Liver (tissue), 10 donors: ENCODE data around the gene ST6GALNAC4. TPM values are rescaled to one million over a fixed set of nuclear protein-coding genes. Genes with fewer than 3 reads are reported as not detected.

Experiments used
- DNase-seq: peaks from one replicate; pipeline ENCODE4 v3.0.0-alpha.2; 2017; ENCODE audit warnings: low spot score
- H3K27ac ChIP-seq, 2 donors: one replicate each; pipeline ENCODE4 v1.7.0; 2013; ENCODE audit warnings: inconsistent platforms in 2 of 2, low read length in 2 of 2, control low read depth in 1 of 2, low read depth in 1 of 2, mild to moderate bottlenecking in 1 of 2
- H3K27me3 ChIP-seq, 4 donors: one replicate each; pipeline versions ENCODE4 v1.6.1 to v1.7.0; 2013; ENCODE audit warnings: low read length in 3 of 4, inconsistent platforms in 1 of 4, mild to moderate bottlenecking in 1 of 4, moderate library complexity in 1 of 4; ENCODE audit not compliant: control insufficient read depth in 4 of 4, insufficient read depth in 4 of 4
- H3K36me3 ChIP-seq, 4 donors: one replicate each; pipeline versions ENCODE4 v1.6.1 to v1.7.0; 2013; ENCODE audit warnings: low read length in 3 of 4, mild to moderate bottlenecking in 3 of 4, low read depth in 1 of 4, moderate library complexity in 1 of 4; ENCODE audit not compliant: control insufficient read depth in 4 of 4, insufficient read depth in 3 of 4
- H3K4me1 ChIP-seq, 4 donors: one replicate each; pipeline versions ENCODE4 v1.6.1 to v1.7.0; 2013; ENCODE audit warnings: low read length in 3 of 4, mild to moderate bottlenecking in 3 of 4, moderate library complexity in 1 of 4; ENCODE audit not compliant: control insufficient read depth in 4 of 4, insufficient read depth in 4 of 4
- H3K4me3 ChIP-seq, 3 donors: one replicate each; pipeline versions ENCODE4 v1.6.1 to v1.7.0; 2013; ENCODE audit warnings: low read length in 3 of 3, control low read depth in 1 of 3, low read depth in 1 of 3, mild to moderate bottlenecking in 1 of 3
- H3K9ac ChIP-seq, 2 donors: one replicate each; pipeline ENCODE4 v1.7.0; 2013; ENCODE audit warnings: low read length in 2 of 2, mild to moderate bottlenecking in 2 of 2, moderate library complexity in 2 of 2, control low read depth in 1 of 2, low read depth in 1 of 2
- H3K9me3 ChIP-seq, 4 donors: one replicate each; pipeline versions ENCODE4 v1.6.1 to v1.7.0; 2013; ENCODE audit warnings: low read length in 3 of 4; ENCODE audit not compliant: control insufficient read depth in 4 of 4
- EGR1 ChIP-seq, 2 donors: IDR thresholded peaks; 2 replicates each; pipeline ENCODE4 v1.6.1; 2016 to 2018; ENCODE audit warnings: antibody characterized with exemption in 2 of 2, low read depth in 2 of 2
- FOXA1 ChIP-seq: IDR thresholded peaks from 2 replicates; pipeline ENCODE4 v1.6.1; 2016; ENCODE audit warnings: antibody characterized with exemption
- FOXA2 ChIP-seq: IDR thresholded peaks from 2 replicates; pipeline ENCODE4 v1.6.1; 2016; ENCODE audit warnings: antibody characterized with exemption
- GABPA ChIP-seq, 2 donors: IDR thresholded peaks in 1 of 2; conservative IDR thresholded peaks in 1 of 2; 2 replicates each; pipeline ENCODE4 v1.6.1; 2016; ENCODE audit warnings: antibody characterized with exemption in 2 of 2, mild to moderate bottlenecking in 1 of 2, moderate library complexity in 1 of 2
- HNF4A ChIP-seq, 2 donors: conservative IDR thresholded peaks; 2 replicates each; pipeline ENCODE4 v1.6.1; 2016; ENCODE audit warnings: antibody characterized with exemption in 2 of 2, mild to moderate bottlenecking in 2 of 2
- HNF4G ChIP-seq: IDR thresholded peaks from 2 replicates; pipeline ENCODE4 v1.6.1; 2016; ENCODE audit warnings: antibody characterized with exemption
- JUND ChIP-seq, 2 donors: IDR thresholded peaks; 2 replicates each; pipeline ENCODE4 v1.6.1; 2016; ENCODE audit warnings: antibody characterized with exemption in 2 of 2
- MAX ChIP-seq: IDR thresholded peaks from 2 replicates; pipeline ENCODE4 v1.6.1; 2016; ENCODE audit warnings: antibody characterized with exemption
- NR2F2 ChIP-seq: IDR thresholded peaks from 2 replicates; pipeline ENCODE4 v1.6.1; 2016; ENCODE audit warnings: antibody characterized with exemption
- RAD21 ChIP-seq, 2 donors: IDR thresholded peaks; 2 replicates each; pipeline ENCODE4 v1.6.1; 2016; ENCODE audit warnings: antibody characterized with exemption in 2 of 2, mild to moderate bottlenecking in 2 of 2
- RXRA ChIP-seq, 2 donors: IDR thresholded peaks; 2 replicates each; pipeline ENCODE4 v1.6.1; 2017 to 2018; ENCODE audit warnings: antibody characterized with exemption in 2 of 2, mild to moderate bottlenecking in 1 of 2
- SP1 ChIP-seq: IDR thresholded peaks from 2 replicates; pipeline ENCODE4 v1.6.1; 2018; ENCODE audit warnings: antibody characterized with exemption, mild to moderate bottlenecking
- TAF1 ChIP-seq: conservative IDR thresholded peaks from 2 replicates; pipeline ENCODE4 v1.6.1; 2016; ENCODE audit warnings: antibody characterized with exemption, mild to moderate bottlenecking
- YY1 ChIP-seq: IDR thresholded peaks from 2 replicates; pipeline ENCODE4 v1.6.1; 2016; ENCODE audit warnings: antibody characterized with exemption, mild to moderate bottlenecking
- ZBTB33 ChIP-seq: IDR thresholded peaks from 2 replicates; pipeline ENCODE4 v1.6.1; 2016; ENCODE audit warnings: antibody characterized with exemption
- WGBS: extraction: QIAGEN DNeasy Blood & Tissue Kit; methylation state at CpG from one replicate; pipeline ENCODE4 v1.1.7; 2013; 5-methylcytosine and 5-hydroxymethylcytosine counted together
- polyA plus RNA-seq, 2 donors: library from polyadenylated mRNA; stranded (reverse) in 1 of 2; unstranded in 1 of 2; fragments of 200-250 nt in 1 of 2; fragments of >200 nt in 1 of 2; fragmentation: Nextera tagmentation in 1 of 2; extraction: Ambion mirVana in 1 of 2; gene quantifications; one replicate each; pipeline versions ENCODE4 v1.2.1 to v1.2.3, GENCODE V29; 2013 to 2015
- small RNA-seq: library from RNA; depleted of rRNA; stranded (forward); fragments of <200 nt; gene quantifications from one replicate; pipeline ENCODE3, GENCODE V24; 2014
- total RNA-seq, 2 donors: library from RNA; depleted of rRNA; stranded (reverse); fragments of >200 nt; gene quantifications; one replicate each; pipeline ENCODE4 v1.2.3, GENCODE V29; 2014
- TF ChIP-seq, protein P1 (sequence below): IDR thresholded peaks from 2 replicates; pipeline ENCODE4 v1.6.1; 2016; ENCODE audit warnings: antibody characterized with exemption
- TF ChIP-seq, protein P2 (sequence below): fragments of 150-350 bp; IDR thresholded peaks from 2 replicates; pipeline ENCODE4 v1.5.1; 2017; ENCODE audit warnings: improper control_type of control experiment, low read depth, low read length; ENCODE audit not compliant: missing input control
- TF ChIP-seq, protein P3 (sequence below): IDR thresholded peaks from 2 replicates; pipeline ENCODE4 v1.6.1; 2016; ENCODE audit warnings: antibody characterized with exemption, mild to moderate bottlenecking
- donor health status: healthy.
- donor health status: healthy.
- donor health status: healthy.
- donor health status: healthy.
- donor health status: healthy.

The ST6GALNAC4 gene
- total and polyA plus RNA-seq, 4 donors: 2.5 to 83.7 (median 7.5) TPM

- Histone ChIP-seq H3K27ac (peak overlapping the region; percentile 14 to 22), H3K9me3 (no peaks in the 10 kb centered on the region), H3K9ac (no peak overlapping the region), H3K36me3 (no peaks in the 10 kb centered on the region), H3K4me3 (no peak overlapping the region), H3K27me3 (no peaks in the 10 kb centered on the region), H3K4me1 (peaks cover 0 to 18% (median 1%) of the 10 kb centered on the region in 4 donors)
- 60% methylated on average over 12 of the region's 12 CpGs for WGBS
- DNase-seq: no peak
- no peak for TF ChIP-seq GABPA (IDR thresholded peaks at IDR 0.05 in 1 of 2, conservative IDR thresholded peaks at IDR 0.05 in 1 of 2)
- TF ChIP-seq TAF1: no peak
- TF ChIP-seq JUND (IDR thresholded peaks at IDR 0.05): no peak
- no peak for TF ChIP-seq ZBTB33
- no peak for TF ChIP-seq FOXA1
- TF ChIP-seq FOXA2: no peak
- TF ChIP-seq, protein P1, sequence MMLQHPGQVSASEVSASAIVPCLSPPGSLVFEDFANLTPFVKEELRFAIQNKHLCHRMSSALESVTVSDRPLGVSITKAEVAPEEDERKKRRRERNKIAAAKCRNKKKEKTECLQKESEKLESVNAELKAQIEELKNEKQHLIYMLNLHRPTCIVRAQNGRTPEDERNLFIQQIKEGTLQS: no peak
- no peak for TF ChIP-seq RXRA (IDR thresholded peaks at IDR 0.05)
- no peak for TF ChIP-seq YY1
- TF ChIP-seq, protein P2, sequence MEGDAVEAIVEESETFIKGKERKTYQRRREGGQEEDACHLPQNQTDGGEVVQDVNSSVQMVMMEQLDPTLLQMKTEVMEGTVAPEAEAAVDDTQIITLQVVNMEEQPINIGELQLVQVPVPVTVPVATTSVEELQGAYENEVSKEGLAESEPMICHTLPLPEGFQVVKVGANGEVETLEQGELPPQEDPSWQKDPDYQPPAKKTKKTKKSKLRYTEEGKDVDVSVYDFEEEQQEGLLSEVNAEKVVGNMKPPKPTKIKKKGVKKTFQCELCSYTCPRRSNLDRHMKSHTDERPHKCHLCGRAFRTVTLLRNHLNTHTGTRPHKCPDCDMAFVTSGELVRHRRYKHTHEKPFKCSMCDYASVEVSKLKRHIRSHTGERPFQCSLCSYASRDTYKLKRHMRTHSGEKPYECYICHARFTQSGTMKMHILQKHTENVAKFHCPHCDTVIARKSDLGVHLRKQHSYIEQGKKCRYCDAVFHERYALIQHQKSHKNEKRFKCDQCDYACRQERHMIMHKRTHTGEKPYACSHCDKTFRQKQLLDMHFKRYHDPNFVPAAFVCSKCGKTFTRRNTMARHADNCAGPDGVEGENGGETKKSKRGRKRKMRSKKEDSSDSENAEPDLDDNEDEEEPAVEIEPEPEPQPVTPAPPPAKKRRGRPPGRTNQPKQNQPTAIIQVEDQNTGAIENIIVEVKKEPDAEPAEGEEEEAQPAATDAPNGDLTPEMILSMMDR: no peak
- TF ChIP-seq EGR1 (IDR thresholded peaks at IDR 0.05; ENCODE audit: low read depth in 2 of 2): no peak
- TF ChIP-seq NR2F2: peak; percentile 49
- TF ChIP-seq, protein P3, sequence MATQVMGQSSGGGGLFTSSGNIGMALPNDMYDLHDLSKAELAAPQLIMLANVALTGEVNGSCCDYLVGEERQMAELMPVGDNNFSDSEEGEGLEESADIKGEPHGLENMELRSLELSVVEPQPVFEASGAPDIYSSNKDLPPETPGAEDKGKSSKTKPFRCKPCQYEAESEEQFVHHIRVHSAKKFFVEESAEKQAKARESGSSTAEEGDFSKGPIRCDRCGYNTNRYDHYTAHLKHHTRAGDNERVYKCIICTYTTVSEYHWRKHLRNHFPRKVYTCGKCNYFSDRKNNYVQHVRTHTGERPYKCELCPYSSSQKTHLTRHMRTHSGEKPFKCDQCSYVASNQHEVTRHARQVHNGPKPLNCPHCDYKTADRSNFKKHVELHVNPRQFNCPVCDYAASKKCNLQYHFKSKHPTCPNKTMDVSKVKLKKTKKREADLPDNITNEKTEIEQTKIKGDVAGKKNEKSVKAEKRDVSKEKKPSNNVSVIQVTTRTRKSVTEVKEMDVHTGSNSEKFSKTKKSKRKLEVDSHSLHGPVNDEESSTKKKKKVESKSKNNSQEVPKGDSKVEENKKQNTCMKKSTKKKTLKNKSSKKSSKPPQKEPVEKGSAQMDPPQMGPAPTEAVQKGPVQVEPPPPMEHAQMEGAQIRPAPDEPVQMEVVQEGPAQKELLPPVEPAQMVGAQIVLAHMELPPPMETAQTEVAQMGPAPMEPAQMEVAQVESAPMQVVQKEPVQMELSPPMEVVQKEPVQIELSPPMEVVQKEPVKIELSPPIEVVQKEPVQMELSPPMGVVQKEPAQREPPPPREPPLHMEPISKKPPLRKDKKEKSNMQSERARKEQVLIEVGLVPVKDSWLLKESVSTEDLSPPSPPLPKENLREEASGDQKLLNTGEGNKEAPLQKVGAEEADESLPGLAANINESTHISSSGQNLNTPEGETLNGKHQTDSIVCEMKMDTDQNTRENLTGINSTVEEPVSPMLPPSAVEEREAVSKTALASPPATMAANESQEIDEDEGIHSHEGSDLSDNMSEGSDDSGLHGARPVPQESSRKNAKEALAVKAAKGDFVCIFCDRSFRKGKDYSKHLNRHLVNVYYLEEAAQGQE: no peak
- no peak for TF ChIP-seq HNF4A (conservative IDR thresholded peaks at IDR 0.05)
- peak in 1 of 2 donors; percentile 9 for TF ChIP-seq RAD21 (IDR thresholded peaks at IDR 0.05)
- no peak for TF ChIP-seq HNF4G
- no peak for TF ChIP-seq SP1
- TF ChIP-seq MAX: no peak
Observed at GRCh38 chr9:127858041-127858512, 58.8 kb downstream of the ST6GALNAC4 start.

Small RNA genes lying within 50 kb of the gene (small RNA-seq; reads per million reads assigned to genes)
- gene MIR4672: 0.07 reads per million

Other genes with a start within 250 kb of the ST6GALNAC4 start
- gene CFAP157, start 210.1 kb downstream of the ST6GALNAC4 start, total RNA-seq: not detected
- under 1 TPM; 0.07 to 0.22 TPM for gene CFAP157, start 210.1 kb downstream of the ST6GALNAC4 start, polyA plus RNA-seq
- gene PTRH1, start 201.4 kb downstream of the ST6GALNAC4 start, total RNA-seq: 1 to 10 TPM; 6.7 to 7.8 TPM
- 10 to 100 TPM; 11.5 to 21.6 TPM for gene PTRH1, start 201.4 kb downstream of the ST6GALNAC4 start, polyA plus RNA-seq
- under 1 TPM in 1 of 2 donors, not detected in 1; 0.08 TPM for gene TTC16, start 201.0 kb downstream of the ST6GALNAC4 start, total RNA-seq
- under 1 TPM in 1 of 2 donors, not detected in 1; 0.02 TPM for gene TTC16, start 201.0 kb downstream of the ST6GALNAC4 start, polyA plus RNA-seq
- gene TOR2A, start 181.7 kb downstream of the ST6GALNAC4 start, total RNA-seq: 10 to 100 TPM in 1 of 2 donors, 1 to 10 TPM in 1; 5.1 to 10.8 TPM
- gene TOR2A, start 181.7 kb downstream of the ST6GALNAC4 start, polyA plus RNA-seq: 10 to 100 TPM; 12.9 to 14.6 TPM
- gene SH2D3C, start 138.4 kb downstream of the ST6GALNAC4 start, total RNA-seq: 1 to 10 TPM; 4.8 to 5.1 TPM
- 1 to 10 TPM; 2.2 to 3.1 TPM for gene SH2D3C, start 138.4 kb downstream of the ST6GALNAC4 start, polyA plus RNA-seq
- gene CDK9, start 131.0 kb downstream of the ST6GALNAC4 start, total RNA-seq: 10 to 100 TPM; 31.8 to 41.2 TPM
- gene CDK9, start 131.0 kb downstream of the ST6GALNAC4 start, polyA plus RNA-seq: 10 to 100 TPM; 32.4 to 41.4 TPM
- 10 to 100 TPM; 20.4 to 48.1 TPM for gene FPGS, start 114.2 kb downstream of the ST6GALNAC4 start, total RNA-seq
- 10 to 100 TPM; 37.3 to 61.1 TPM for gene FPGS, start 114.2 kb downstream of the ST6GALNAC4 start, polyA plus RNA-seq
- 10 to 100 TPM; 12.8 to 23.5 TPM for gene ENG, start 62.4 kb downstream of the ST6GALNAC4 start, total RNA-seq
- 10 to 100 TPM; 25.0 to 91.3 TPM for gene ENG, start 62.4 kb downstream of the ST6GALNAC4 start, polyA plus RNA-seq
- 10 to 100 TPM; 10.6 to 18.7 TPM for gene AK1, start 39.4 kb downstream of the ST6GALNAC4 start, total RNA-seq
- 10 to 100 TPM; 40.4 to 78.3 TPM for gene AK1, start 39.4 kb downstream of the ST6GALNAC4 start, polyA plus RNA-seq
- gene ST6GALNAC6, start 17.4 kb downstream of the ST6GALNAC4 start, total RNA-seq: 10 to 100 TPM; 26.9 to 37.7 TPM
- gene ST6GALNAC6, start 17.4 kb downstream of the ST6GALNAC4 start, polyA plus RNA-seq: 10 to 100 TPM; 22.5 to 40.4 TPM
- gene PIP5KL1, start 13.7 kb upstream of the ST6GALNAC4 start, total RNA-seq: 1 to 10 TPM in 1 of 2 donors, under 1 TPM in 1; 0.59 to 1.5 TPM
- under 1 TPM; 0.06 to 0.40 TPM for gene PIP5KL1, start 13.7 kb upstream of the ST6GALNAC4 start, polyA plus RNA-seq
- 10 to 100 TPM in 1 of 2 donors, 1 to 10 TPM in 1; 9.3 to 22.0 TPM for gene DPM2, start 20.8 kb upstream of the ST6GALNAC4 start, total RNA-seq
- 10 to 100 TPM; 22.0 to 25.0 TPM for gene DPM2, start 20.8 kb upstream of the ST6GALNAC4 start, polyA plus RNA-seq
- 10 to 100 TPM in 1 of 2 donors, 1 to 10 TPM in 1; 4.9 to 14.3 TPM for gene EEIG1, start 63.9 kb upstream of the ST6GALNAC4 start, total RNA-seq
- gene EEIG1, start 63.9 kb upstream of the ST6GALNAC4 start, polyA plus RNA-seq: 10 to 100 TPM in 1 of 2 donors, 1 to 10 TPM in 1; 6.7 to 11.2 TPM
- gene NAIF1, start 150.3 kb upstream of the ST6GALNAC4 start, total RNA-seq: 1 to 10 TPM; 4.6 to 6.5 TPM
- 1 to 10 TPM; 2.5 to 4.8 TPM for gene NAIF1, start 150.3 kb upstream of the ST6GALNAC4 start, polyA plus RNA-seq
- gene SLC25A25, start 151.2 kb upstream of the ST6GALNAC4 start, total RNA-seq: 10 to 100 TPM; 21.7 to 74.6 TPM
- gene SLC25A25, start 151.2 kb upstream of the ST6GALNAC4 start, polyA plus RNA-seq: 10 to 100 TPM; 35.4 to 43.2 TPM
- 10 to 100 TPM; 22.8 to 34.7 TPM for gene PTGES2, start 210.7 kb upstream of the ST6GALNAC4 start, total RNA-seq
- gene PTGES2, start 210.7 kb upstream of the ST6GALNAC4 start, polyA plus RNA-seq: 10 to 100 TPM; 28.2 to 41.1 TPM
- 1 to 10 TPM; 7.0 to 10.0 TPM for gene LCN2, start 232.4 kb upstream of the ST6GALNAC4 start, total RNA-seq
- gene LCN2, start 232.4 kb upstream of the ST6GALNAC4 start, polyA plus RNA-seq: 10 to 100 TPM; 10.8 to 64.5 TPM
- 10 to 100 TPM; 13.4 to 23.6 TPM for gene BBLN, start 243.2 kb upstream of the ST6GALNAC4 start, total RNA-seq
- gene BBLN, start 243.2 kb upstream of the ST6GALNAC4 start, polyA plus RNA-seq: 10 to 100 TPM; 41.1 to 42.1 TPM